Right renal cortex interstitium (tissue), 3 donors: ENCODE data around the gene ABHD12. TPM values are rescaled to one million over a fixed set of nuclear protein-coding genes. Genes with fewer than 3 reads are reported as not detected.
"Not testable (repeated sequence)": the region's sequence is repeated elsewhere in the genome, so short reads cannot be mapped to it uniquely, and the experiment has no call there.

Experiments used
- DNase-seq, 3 donors: peaks; one replicate each; pipeline ENCODE4 v3.0.0-alpha.2; 2013; ENCODE audit warnings: low read depth in 3 of 3, low spot score in 2 of 3
- polyA plus RNA-seq, 3 donors: library from polyadenylated mRNA; unstranded; fragments of 120-200 nt; gene quantifications; one replicate each; pipeline ENCODE4 v1.2.1, GENCODE V29; 2013; ENCODE audit not compliant: insufficient read length in 3 of 3

ABHD12 gene
- polyA plus RNA-seq, 3 donors, result 50.8 to 59.8 (median 57.5) TPM

- DNase-seq, result no peak
These were observed 66.2 kb downstream of the ABHD12 start for GRCh38 chr20:25324412-25324811.

- no peak for DNase-seq
These were observed 67.0 kb downstream of the ABHD12 start for GRCh38 chr20:25323496-25324246.

GRCh38 chr20:25321991-25322390 is 68.6 kb downstream of the ABHD12 start:
- DNase-seq, result no peak

GRCh38 chr20:25321262-25321831 is 69.3 kb downstream of the ABHD12 start:
- no peak for DNase-seq

GRCh38 chr20:25320035-25320800 is 70.4 kb downstream of the ABHD12 start:
- DNase-seq, result no peak

- no peak for DNase-seq
These were observed 71.2 kb downstream of the ABHD12 start for GRCh38 chr20:25319241-25320034.

GRCh38 chr20:25318471-25319240 is 72.0 kb downstream of the ABHD12 start:
- DNase-seq, result no peak

GRCh38 chr20:25317351-25318075 is 73.1 kb downstream of the ABHD12 start:
- no peak for DNase-seq

GRCh38 chr20:25316506-25317190 is 74.0 kb downstream of the ABHD12 start:
- no peak for DNase-seq

GRCh38 chr20:25315418-25316210 is 75.0 kb downstream of the ABHD12 start:
- DNase-seq, result no peak

GRCh38 chr20:25314497-25315417 is 75.9 kb downstream of the ABHD12 start:
- DNase-seq, result no peak

- DNase-seq, result no peak
These were observed 77.0 kb downstream of the ABHD12 start for GRCh38 chr20:25313593-25313992.

GRCh38 chr20:25312716-25313115 is 77.9 kb downstream of the ABHD12 start:
- not testable (repeated sequence) for DNase-seq

- no peak for DNase-seq
These were observed 79.5 kb downstream of the ABHD12 start for GRCh38 chr20:25310921-25311728.

- DNase-seq, result no peak
These were observed 80.2 kb downstream of the ABHD12 start for GRCh38 chr20:25310268-25310920.
